Gastroesophageal sphincter (tissue), 3 donors: ENCODE measurements around the gene ATP6V0B.

Source experiments
- EP300 ChIP-seq: sonication (generic); formaldehyde crosslinking; IDR thresholded peaks from one replicate; pipeline ENCODE4 v1.6.1; 2017; ENCODE audit warnings: antibody characterized with exemption, mild to moderate bottlenecking
- POLR2AphosphoS5 ChIP-seq: sonication (generic); formaldehyde crosslinking; IDR thresholded peaks from one replicate; pipeline ENCODE4 v1.6.1; 2017; ENCODE audit warnings: antibody characterized with exemption
- TF ChIP-seq, protein P1 (sequence below), 4 experiments: fragments of 200-600 bp in 2 of 4; fragments of 450-650 bp in 2 of 4; sonication (generic) in 1 of 4; IDR thresholded peaks; one replicate each; pipeline ENCODE4 v1.5.1; 2017 to 2019; ENCODE audit warnings: antibody characterized with exemption in 4 of 4, mild to moderate bottlenecking in 2 of 4, moderate library complexity in 2 of 4

- TF ChIP-seq EP300 (no peak), POLR2AphosphoS5 (no peak)
- TF ChIP-seq, protein P1, sequence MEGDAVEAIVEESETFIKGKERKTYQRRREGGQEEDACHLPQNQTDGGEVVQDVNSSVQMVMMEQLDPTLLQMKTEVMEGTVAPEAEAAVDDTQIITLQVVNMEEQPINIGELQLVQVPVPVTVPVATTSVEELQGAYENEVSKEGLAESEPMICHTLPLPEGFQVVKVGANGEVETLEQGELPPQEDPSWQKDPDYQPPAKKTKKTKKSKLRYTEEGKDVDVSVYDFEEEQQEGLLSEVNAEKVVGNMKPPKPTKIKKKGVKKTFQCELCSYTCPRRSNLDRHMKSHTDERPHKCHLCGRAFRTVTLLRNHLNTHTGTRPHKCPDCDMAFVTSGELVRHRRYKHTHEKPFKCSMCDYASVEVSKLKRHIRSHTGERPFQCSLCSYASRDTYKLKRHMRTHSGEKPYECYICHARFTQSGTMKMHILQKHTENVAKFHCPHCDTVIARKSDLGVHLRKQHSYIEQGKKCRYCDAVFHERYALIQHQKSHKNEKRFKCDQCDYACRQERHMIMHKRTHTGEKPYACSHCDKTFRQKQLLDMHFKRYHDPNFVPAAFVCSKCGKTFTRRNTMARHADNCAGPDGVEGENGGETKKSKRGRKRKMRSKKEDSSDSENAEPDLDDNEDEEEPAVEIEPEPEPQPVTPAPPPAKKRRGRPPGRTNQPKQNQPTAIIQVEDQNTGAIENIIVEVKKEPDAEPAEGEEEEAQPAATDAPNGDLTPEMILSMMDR (IDR thresholded peaks at IDR 0.05), result no peak
These were observed 44.7 kb downstream of the ATP6V0B start for GRCh38 chr1:44019466-44019948.
